B cell (primary cell): ENCODE results near the gene KATNB1. TPM values are rescaled to one million over a fixed set of nuclear protein-coding genes. Genes with fewer than 3 reads are reported as not detected.

Source experiments
- ATAC-seq: fragments of 200-7000 bp; cut with Tn5 transposase; one replicate; pipeline ENCODE4 v1.10.0; 2021; ENCODE audit warnings: low read depth, mild to moderate bottlenecking, moderate number of reproducible peaks, moderate library complexity
- CTCF ChIA-PET: fragments of 350-600 bp; sonication (Branson Sonifier 250); formaldehyde crosslinking; loops from one replicate; lab custom pipeline; 2021; ENCODE audit warnings: antibody characterized with exemption, inconsistent platforms; lab: Charles Lee
- POLR2A ChIA-PET: fragments of 350-600 bp; sonication (Branson Sonifier 250); formaldehyde crosslinking; loops from one replicate; lab custom pipeline; 2021; ENCODE audit warnings: antibody characterized with exemption; lab: Charles Lee
- DNase-seq: peaks from one replicate; pipeline ENCODE4 v3.0.0; 2013
- H2AFZ ChIP-seq: 2 replicates; pipeline ENCODE4 v1.6.1; 2012; ENCODE audit warnings: mild to moderate bottlenecking, low read depth, low read length; ENCODE audit not compliant: insufficient read depth, poor library complexity, severe bottlenecking
- H3K27ac ChIP-seq, 2 donors: 1 replicate in 1 of 2; 2 replicates in 1 of 2; pipeline ENCODE4 v1.5.1; 2012 to 2013; ENCODE audit warnings: low read length in 2 of 2, mild to moderate bottlenecking in 2 of 2, moderate library complexity in 1 of 2
- H3K27me3 ChIP-seq, 4 experiments: fragments of 200-600 bp in 1 of 4; sonication (generic) in 1 of 4; replicated peaks in 1 of 4; 1 replicate in 2 of 4; 2 replicates in 2 of 4; pipeline versions ENCODE4 v1.6.1 to v1.7.0; 2013 to 2016; ENCODE audit warnings: low read length in 3 of 4, mild to moderate bottlenecking in 2 of 4, mixed read lengths in 1 of 4, moderate library complexity in 1 of 4; ENCODE audit not compliant: insufficient read depth in 4 of 4, control insufficient read depth in 3 of 4; ENCODE audit errors: control extremely low read depth in 1 of 4
- H3K36me3 ChIP-seq, 2 experiments: replicated peaks in 1 of 2; 1 replicate in 1 of 2; 2 replicates in 1 of 2; pipeline versions ENCODE4 v1.6.1 to v1.7.1; 2013; ENCODE audit warnings: low read length in 1 of 2; ENCODE audit not compliant: insufficient read depth in 2 of 2, control insufficient read depth in 1 of 2; ENCODE audit errors: control extremely low read depth in 1 of 2, extremely low read depth in 1 of 2
- H3K4me1 ChIP-seq, 2 donors: fragments of 200-600 bp in 1 of 2; sonication (generic) in 1 of 2; 1 replicate in 1 of 2; 2 replicates in 1 of 2; pipeline versions ENCODE4 v1.5.1 to v1.6.1; 2013 to 2017; ENCODE audit warnings: low read length in 2 of 2; ENCODE audit not compliant: control insufficient read depth in 2 of 2, insufficient read depth in 2 of 2
- H3K4me2 ChIP-seq: replicated peaks from 2 replicates; pipeline ENCODE3; 2012; ENCODE audit warnings: mild to moderate bottlenecking, low read depth, low read length; ENCODE audit not compliant: poor library complexity, severe bottlenecking
- H3K4me3 ChIP-seq, 5 experiments: fragments of 200-600 bp in 1 of 5; sonication (generic) in 1 of 5; 1 replicate in 3 of 5; 2 replicates in 2 of 5; pipeline versions ENCODE4 v1.5.1 to v1.7.0; 2011 to 2016; ENCODE audit warnings: low read length in 4 of 5, mild to moderate bottlenecking in 4 of 5, low read depth in 2 of 5, control low read depth in 1 of 5, moderate library complexity in 1 of 5; ENCODE audit not compliant: insufficient read depth in 1 of 5; ENCODE audit errors: control extremely low read depth in 1 of 5, extremely low read depth in 1 of 5
- H3K79me2 ChIP-seq: fragments of 200-600 bp; sonication (generic); one replicate; pipeline ENCODE4 v1.6.0; 2016; ENCODE audit warnings: low read length; ENCODE audit not compliant: control insufficient read depth, insufficient read depth
- H3K9ac ChIP-seq: fragments of 200-600 bp; sonication (generic); 2 replicates; pipeline ENCODE4 v1.6.1; 2017; ENCODE audit warnings: mild to moderate bottlenecking, low read length, moderate library complexity
- H3K9me3 ChIP-seq, 3 donors: one replicate each; pipeline versions ENCODE4 v1.6.1 to v1.7.1; 2013; ENCODE audit warnings: low read length in 2 of 3; ENCODE audit not compliant: control insufficient read depth in 2 of 3, insufficient read depth in 1 of 3; ENCODE audit errors: control extremely low read depth in 1 of 3
- H4K20me1 ChIP-seq: 2 replicates; pipeline ENCODE4 v1.6.0; 2012; ENCODE audit warnings: mild to moderate bottlenecking, low read length; ENCODE audit not compliant: insufficient read depth, control insufficient read depth, poor library complexity, severe bottlenecking
- H3K27ac Mint-ChIP-seq: one replicate; pipeline ENCODE4 v1.8.0; 2021; ENCODE audit warnings: mixed read lengths
- H3K27me3 Mint-ChIP-seq: one replicate; pipeline ENCODE4 v1.8.0; 2021; ENCODE audit warnings: mixed read lengths
- H3K4me1 Mint-ChIP-seq: one replicate; pipeline ENCODE4 v1.8.0; 2021; ENCODE audit warnings: mixed read lengths
- H3K4me3 Mint-ChIP-seq: one replicate; pipeline ENCODE4 v1.8.0; 2021; ENCODE audit warnings: mixed read lengths
- H3K9me3 Mint-ChIP-seq: one replicate; pipeline ENCODE4 v1.8.0; 2022; ENCODE audit warnings: mixed read lengths; ENCODE audit not compliant: insufficient read depth
- CTCF ChIP-seq: fragments of 200-600 bp; IDR thresholded peaks from one replicate; pipeline ENCODE4 v1.8.0; 2022; ENCODE audit warnings: antibody characterized with exemption, mild to moderate bottlenecking
- EZH2 ChIP-seq: IDR thresholded peaks from 2 replicates; pipeline ENCODE4 v1.6.1; 2012; ENCODE audit warnings: borderline replicate concordance, low read depth, mild to moderate bottlenecking, moderate library complexity, low read length; ENCODE audit not compliant: insufficient read depth, poor library complexity, severe bottlenecking
- WGBS: methylation state at CpG from one replicate; pipeline ENCODE4 v1.1.5; 2013; ENCODE audit warnings: missing lambda C conversion rate; ENCODE audit not compliant: insufficient coverage; 5-methylcytosine and 5-hydroxymethylcytosine counted together
- intact Hi-C: fragments of 100-400 bp; cut with micrococcal nuclease; formaldehyde crosslinking; loops from one replicate; pipeline ENCODE4 v1.10.0; 2022
- polyA minus RNA-seq: library from RNA; depleted of rRNA, polyadenylated mRNA; stranded (reverse); fragments of >200 nt; gene quantifications from 2 replicates; pipeline ENCODE4 v1.2.3, GENCODE V29; 2012
- polyA plus RNA-seq: library from polyadenylated mRNA; depleted of rRNA; stranded (reverse); fragments of >200 nt; gene quantifications from 2 replicates; pipeline ENCODE4 v1.2.3, GENCODE V29; 2012
- total RNA-seq, 2 donors: library from RNA; stranded (reverse); fragments of 120-200 nt in 1 of 2; gene quantifications; 1 replicate in 1 of 2; 2 replicates in 1 of 2; pipeline versions ENCODE4 v1.2.3 to v1.2.4, GENCODE V29; 2013 to 2022

KATNB1 gene, protein sequence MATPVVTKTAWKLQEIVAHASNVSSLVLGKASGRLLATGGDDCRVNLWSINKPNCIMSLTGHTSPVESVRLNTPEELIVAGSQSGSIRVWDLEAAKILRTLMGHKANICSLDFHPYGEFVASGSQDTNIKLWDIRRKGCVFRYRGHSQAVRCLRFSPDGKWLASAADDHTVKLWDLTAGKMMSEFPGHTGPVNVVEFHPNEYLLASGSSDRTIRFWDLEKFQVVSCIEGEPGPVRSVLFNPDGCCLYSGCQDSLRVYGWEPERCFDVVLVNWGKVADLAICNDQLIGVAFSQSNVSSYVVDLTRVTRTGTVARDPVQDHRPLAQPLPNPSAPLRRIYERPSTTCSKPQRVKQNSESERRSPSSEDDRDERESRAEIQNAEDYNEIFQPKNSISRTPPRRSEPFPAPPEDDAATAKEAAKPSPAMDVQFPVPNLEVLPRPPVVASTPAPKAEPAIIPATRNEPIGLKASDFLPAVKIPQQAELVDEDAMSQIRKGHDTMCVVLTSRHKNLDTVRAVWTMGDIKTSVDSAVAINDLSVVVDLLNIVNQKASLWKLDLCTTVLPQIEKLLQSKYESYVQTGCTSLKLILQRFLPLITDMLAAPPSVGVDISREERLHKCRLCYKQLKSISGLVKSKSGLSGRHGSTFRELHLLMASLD
- total RNA-seq = 17.3 and 20.3 TPM in 2 replicates
- 11.7 TPM for total RNA-seq (2013)
- polyA plus RNA-seq = 28.8 and 29.0 TPM in 2 replicates
- 20.0 and 21.8 TPM in 2 replicates for polyA minus RNA-seq

GRCh38 chr16:57735755-57736418, at the start of gene KATNB1:
Gene KATNB1, plus strand, starts transcription at chr16:57735770. Its CDS starts 1,474 bp downstream, at chr16:57737244.
- Histone ChIP-seq H3K4me3 (peak within 1 kb of the TSS; percentile 65 to 98 (median 90)), H2AFZ (peak within 1 kb of the TSS; percentile 97), H3K4me2 (peak within 1 kb of the TSS; percentile 97), H3K27ac (peak within 1 kb of the TSS; percentile 37 to 78), H3K79me2 (peaks cover 9% of the 10 kb centered on the region), H3K4me1 (peaks cover 15 to 19% of the 10 kb centered on the region in 2 donors), H3K9ac (peak within 1 kb of the TSS; percentile 97), H3K36me3 (no peaks in the 10 kb centered on the region), H3K9me3 (no peaks in the 10 kb centered on the region), H4K20me1 (no peaks in the 10 kb centered on the region), H3K27me3 (no peaks in the 10 kb centered on the region)
- no peak for TF ChIP-seq EZH2
- no peak for TF ChIP-seq CTCF
- intact Hi-C loops = loop anchor here (1.0 to 5.0 kb wide), 7 partner anchors 21 to 779 kb away; partner anchors contain the start of genes CCDC102A, CIAPIN1, COQ9 and DRC7
- peaks cover 34% of the 10 kb centered on the region for H3K4me1 Mint-ChIP-seq
- H3K9me3 Mint-ChIP-seq = no peaks in the 10 kb centered on the region
- WGBS = under 1% methylated on average over 34 of the region's 35 CpGs
- H3K27ac Mint-ChIP-seq = peak within 1 kb of the TSS; percentile 89
- no peak for DNase-seq
- POLR2A ChIA-PET = interaction anchor here (1.4 kb wide), 1 partner anchor 46 kb away, joined by 4 read pairs; no protein-coding TSS in a partner anchor
- H3K4me3 Mint-ChIP-seq = peak within 1 kb of the TSS; percentile 93
- ATAC-seq = no peak
- H3K27me3 Mint-ChIP-seq = no peaks in the 10 kb centered on the region
- CTCF ChIA-PET = interaction anchor here (0.9 to 1.8 kb wide), 5 partner anchors 21 to 265 kb away, joined by 3 to 6 read pairs (median 5); partner anchors contain the start of gene USB1
